Esophagus muscularis mucosa (tissue), 4 donors: ENCODE measurements around the gene NDST1. TPM values are rescaled to one million over a fixed set of nuclear protein-coding genes. Genes with fewer than 3 reads are reported as not detected.
A peak's percentile ranks its signal among the peaks of the same experiment; 100 is the strongest.

Experiments used
- DNase-seq: peaks from one replicate; pipeline ENCODE4 v3.0.0-alpha.2; 2017; ENCODE audit errors: extremely low spot score
- H3K27ac ChIP-seq, 4 donors: fragments of 200-600 bp; sonication (generic); replicated peaks in 1 of 4; 1 replicate in 3 of 4; 2 replicates in 1 of 4; pipeline ENCODE4 v1.5.1; 2016 to 2019; ENCODE audit warnings: mild to moderate bottlenecking in 1 of 4
- H3K27me3 ChIP-seq, 4 donors: fragments of 200-600 bp; sonication (generic); one replicate each; pipeline versions ENCODE4 v1.5.1 to v1.6.0; 2016 to 2019
- H3K36me3 ChIP-seq, 4 donors: fragments of 200-600 bp; sonication (generic); one replicate each; pipeline ENCODE4 v1.5.1; 2016 to 2019
- H3K4me1 ChIP-seq, 4 donors: fragments of 200-600 bp; sonication (generic); one replicate each; pipeline ENCODE4 v1.5.1; 2016 to 2019
- H3K4me3 ChIP-seq, 4 donors: fragments of 200-600 bp; sonication (generic); 1 replicate in 2 of 4; 2 replicates in 2 of 4; pipeline ENCODE4 v1.5.1; 2016 to 2019; ENCODE audit warnings: mild to moderate bottlenecking in 4 of 4, moderate library complexity in 1 of 4
- H3K9me3 ChIP-seq, 4 donors: fragments of 200-600 bp; sonication (generic); 1 replicate in 3 of 4; 2 replicates in 1 of 4; pipeline ENCODE4 v1.5.1; 2016 to 2019
- CTCF ChIP-seq, 3 experiments: fragments of 200-600 bp in 2 of 3; fragments of 450-650 bp in 1 of 3; sonication (generic) in 2 of 3; IDR thresholded peaks; one replicate each; pipeline ENCODE4 v1.5.1; 2017 to 2019; ENCODE audit warnings: antibody characterized with exemption in 3 of 3, mild to moderate bottlenecking in 2 of 3, moderate library complexity in 1 of 3
- EP300 ChIP-seq: sonication (generic); formaldehyde crosslinking; IDR thresholded peaks from one replicate; pipeline ENCODE4 v1.6.1; 2017; ENCODE audit warnings: antibody characterized with exemption
- POLR2A ChIP-seq: fragments of 450-650 bp; IDR thresholded peaks from one replicate; pipeline ENCODE4 v1.6.1; 2017; ENCODE audit warnings: antibody characterized with exemption, moderate library complexity, mild to moderate bottlenecking, low read depth
- POLR2AphosphoS5 ChIP-seq, 2 donors: sonication (generic); formaldehyde crosslinking; IDR thresholded peaks; one replicate each; pipeline ENCODE4 v1.6.1; 2017; ENCODE audit warnings: antibody characterized with exemption in 2 of 2
- WGBS: methylation state at CpG from one replicate; pipeline ENCODE4 v1.1.5; 2018; 5-methylcytosine and 5-hydroxymethylcytosine counted together
- intact Hi-C: fragments of 100-400 bp; cut with DNase I; formaldehyde crosslinking; loops from one replicate; pipeline ENCODE4 v1.15.1; 2023
- total RNA-seq, 4 donors: library from RNA; depleted of rRNA; stranded (reverse); fragments of >200 nt; gene quantifications; one replicate each; pipeline versions ENCODE4 v1.1.0 to v1.2.1, GENCODE V29; 2016

Gene NDST1
- total RNA-seq, 4 donors from 2014 or later = 48.2 to 113 (median 74.5) TPM

GRCh38 chr5:150598006-150598405, 90.1 kb downstream of the NDST1 start:
- no peak for TF ChIP-seq CTCF (IDR thresholded peaks at IDR 0.05)
- TF ChIP-seq POLR2A = no peak
- TF ChIP-seq EP300 = no peak
- TF ChIP-seq POLR2AphosphoS5 (IDR thresholded peaks at IDR 0.05) = no peak
- WGBS = 72% methylated on average over 10 of the region's 10 CpGs
- Histone ChIP-seq H3K4me1 (peaks cover 41 to 62% (median 49%) of the 10 kb centered on the region in 4 donors), H3K27ac (peak overlapping the region in 3 of 4 donors; percentile 16 to 53 (median 20)), H3K9me3 (no peaks in the 10 kb centered on the region), H3K27me3 (no peaks in the 10 kb centered on the region), H3K36me3 (no peaks in the 10 kb centered on the region), H3K4me3 (no peak overlapping the region)
- intact Hi-C loops = loop anchor here (2.0 kb wide), 1 partner anchor 53 kb away; no protein-coding TSS in a partner anchor
- no peak for DNase-seq

- H3K4me1 ChIP-seq = peaks cover 36 to 59% (median 44%) of the 10 kb centered on the region in 4 donors
- intact Hi-C loops = loop anchor here (2.0 kb wide), 1 partner anchor 52 kb away; no protein-coding TSS in a partner anchor
- TF ChIP-seq CTCF (IDR thresholded peaks at IDR 0.05) (no peak), POLR2A (no peak), EP300 (no peak), POLR2AphosphoS5 (IDR thresholded peaks at IDR 0.05) (no peak)
These were observed 90.9 kb downstream of the NDST1 start for GRCh38 chr5:150598821-150599273.

GRCh38 chr5:150599281-150599680, 91.3 kb downstream of the NDST1 start:
- intact Hi-C loops = loop anchor here (2.0 kb wide), 1 partner anchor 52 kb away; no protein-coding TSS in a partner anchor
- Histone ChIP-seq H3K4me1 (peaks cover 32 to 58% (median 40%) of the 10 kb centered on the region in 4 donors), H3K4me3 (no peak overlapping the region), H3K36me3 (no peaks in the 10 kb centered on the region), H3K27me3 (no peaks in the 10 kb centered on the region), H3K27ac (peak overlapping the region in 1 of 4 donors; percentile 16), H3K9me3 (no peaks in the 10 kb centered on the region)
- TF ChIP-seq POLR2A (no peak), POLR2AphosphoS5 (IDR thresholded peaks at IDR 0.05) (no peak), CTCF (IDR thresholded peaks at IDR 0.05) (no peak), EP300 (no peak)
- DNase-seq = no peak
- 97% methylated on average over 4 of the region's 5 CpGs for WGBS

More at GRCh38 chr5:150598821-150599273, 90.9 kb downstream of the NDST1 start:
- H3K27me3 ChIP-seq = no peaks in the 10 kb centered on the region
- 90% methylated on average over 12 of the region's 12 CpGs for WGBS
- H3K36me3 ChIP-seq = no peaks in the 10 kb centered on the region
- no peaks in the 10 kb centered on the region for H3K9me3 ChIP-seq
- peak overlapping the region in 2 of 4 donors; percentile 16 to 53 for H3K27ac ChIP-seq
- no peak overlapping the region for H3K4me3 ChIP-seq
- no peak for DNase-seq

- no peak for TF ChIP-seq EP300
- no peak for TF ChIP-seq POLR2A
- TF ChIP-seq POLR2AphosphoS5 (IDR thresholded peaks at IDR 0.05) = peak in 1 of 2 donors; percentile 35
- TF ChIP-seq CTCF (IDR thresholded peaks at IDR 0.05) = no peak
- WGBS = 44% methylated on average over 9 of the region's 11 CpGs
- H3K4me1 ChIP-seq = peaks cover 30 to 58% (median 34%) of the 10 kb centered on the region in 4 donors
- DNase-seq = no peak
- peak overlapping the region in 3 of 4 donors; percentile 16 to 54 (median 51) for H3K27ac ChIP-seq
- H3K4me3 ChIP-seq = no peak overlapping the region
- no peaks in the 10 kb centered on the region for H3K27me3 ChIP-seq
- no peaks in the 10 kb centered on the region for H3K9me3 ChIP-seq
- intact Hi-C loops = loop anchor here (2.0 kb wide), 1 partner anchor 51 kb away; no protein-coding TSS in a partner anchor
- no peaks in the 10 kb centered on the region for H3K36me3 ChIP-seq
These were observed 92.1 kb downstream of the NDST1 start for GRCh38 chr5:150599917-150600511.
